Activated CD4-positive, alpha-beta T cell treated with anti-CD3 and anti-CD28 coated beads for 48 hours (primary cell): ENCODE measurements around the gene ACSS1.
A peak's percentile ranks its signal among the peaks of the same experiment; 100 is the strongest.
"Not testable (repeated sequence)": the region's sequence is repeated elsewhere in the genome, so short reads cannot be mapped to it uniquely, and the experiment has no call there.

Experiments used
- DNase-seq: peaks from one replicate; pipeline ENCODE4 v3.0.0-alpha.2; 2020

Gene ACSS1

DNA sequence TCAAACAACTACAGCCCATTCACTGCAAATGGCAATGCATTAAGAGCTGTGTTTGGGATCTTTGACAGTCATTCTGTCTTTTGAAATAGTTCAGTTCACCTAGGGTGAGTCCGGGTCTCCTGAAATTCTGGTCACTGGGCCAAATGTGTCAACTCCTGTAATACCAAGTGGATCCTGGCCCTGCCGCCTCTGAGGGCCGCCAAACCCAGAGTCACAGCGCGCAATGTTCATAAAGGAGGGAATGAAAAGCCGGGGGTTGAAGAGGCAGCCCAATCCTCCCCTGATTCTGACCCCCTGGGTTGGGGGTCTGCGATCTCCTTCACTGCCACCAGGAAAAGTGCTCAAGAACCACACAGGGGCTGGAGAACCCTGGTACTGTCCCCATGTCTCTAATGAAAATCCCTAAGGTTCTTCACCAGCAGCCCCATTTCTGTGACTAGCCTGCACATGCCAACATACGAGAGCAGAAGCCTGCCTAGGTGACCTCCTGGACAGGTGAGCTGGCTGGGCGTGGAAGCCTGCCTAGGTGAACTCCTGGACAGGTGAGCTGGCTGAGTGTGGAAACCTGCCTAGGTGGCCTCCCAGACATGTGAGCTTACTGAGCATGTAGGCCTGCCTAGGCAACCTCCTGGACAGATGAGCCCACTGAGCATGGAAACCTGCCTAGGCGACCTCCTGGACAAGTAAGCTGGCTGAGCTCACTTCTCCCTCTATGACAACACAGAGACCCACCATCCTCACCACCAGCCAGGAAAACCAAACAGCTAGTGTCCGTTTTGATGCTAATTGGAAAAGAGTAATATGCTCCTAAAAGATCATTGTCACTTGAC lies 49.3 kb downstream of the ACSS1 start:
- no peak for DNase-seq

DNA sequence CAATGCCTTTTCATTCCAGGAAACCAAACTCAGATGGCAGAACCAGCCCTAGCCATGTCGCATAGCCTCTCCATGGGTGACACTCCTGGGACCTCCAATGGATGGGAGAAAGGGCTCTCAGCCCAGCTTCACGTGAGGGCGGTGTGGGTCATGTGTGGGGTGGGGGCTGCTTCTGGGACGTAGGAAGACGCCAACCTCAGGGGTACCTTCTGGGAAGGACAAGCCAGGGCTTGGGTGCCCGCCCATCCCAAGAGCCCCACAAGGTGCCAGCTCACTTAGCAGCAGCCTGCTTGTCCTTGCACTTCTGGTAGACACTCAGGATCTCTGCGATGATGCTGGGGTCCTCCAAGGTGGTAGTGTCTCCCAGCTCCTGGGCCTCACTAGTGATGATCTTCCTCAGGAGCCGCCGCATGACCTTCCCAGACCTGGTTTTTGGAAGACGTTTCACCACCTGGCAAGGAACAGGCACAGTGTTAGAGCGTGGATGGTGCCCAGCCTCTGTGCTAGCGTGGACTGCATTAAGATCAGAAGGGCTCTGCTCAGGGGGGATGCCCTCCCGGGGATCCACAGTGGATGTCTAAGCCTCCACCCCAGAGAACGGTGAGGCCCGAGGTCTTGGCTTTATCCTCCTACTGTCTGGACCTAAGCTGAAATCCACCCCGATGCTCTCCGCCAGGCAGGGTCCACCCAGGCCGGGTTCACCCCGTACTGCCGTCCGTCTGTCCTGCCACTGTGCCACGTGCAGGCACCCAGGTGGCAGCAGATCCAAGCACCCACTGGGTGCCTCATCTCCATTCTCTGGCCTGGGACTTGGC lies 50.2 kb downstream of the ACSS1 start:
- DNase-seq, result no peak

DNA sequence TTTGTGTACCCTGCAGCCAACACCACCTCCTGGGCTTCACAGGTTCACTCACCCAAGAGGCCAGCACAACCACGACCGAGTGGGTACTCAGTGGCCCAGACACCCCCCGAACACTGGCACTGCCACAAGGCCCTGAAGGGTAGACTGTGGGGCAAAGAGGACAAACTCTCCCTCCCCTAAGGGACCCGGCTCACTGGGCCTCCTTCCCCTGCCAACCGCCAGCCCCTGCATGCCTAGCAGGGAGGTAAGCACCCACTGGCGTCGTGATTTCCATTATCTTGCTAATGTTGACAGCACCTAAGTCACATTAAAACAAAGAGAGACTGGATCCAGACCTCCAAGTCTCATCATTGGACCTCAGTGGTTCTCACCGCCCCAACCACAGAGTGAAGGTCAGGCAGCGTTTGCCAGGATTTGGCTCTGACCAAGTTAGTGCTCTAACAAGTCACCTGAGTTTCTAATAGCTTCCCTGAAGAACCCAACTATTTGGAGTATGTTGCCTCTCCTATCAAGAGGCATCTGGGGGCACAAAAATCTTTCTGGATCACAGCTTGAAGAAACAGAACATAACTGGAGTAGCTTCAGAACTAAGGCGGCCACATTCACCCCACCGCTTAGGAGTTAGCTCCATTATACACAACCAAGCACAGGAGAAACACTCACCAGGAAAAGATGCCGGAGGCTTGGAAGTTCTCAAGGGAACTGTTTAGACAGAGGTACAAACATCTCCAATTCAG lies 51.3 kb downstream of the ACSS1 start:
- no peak for DNase-seq

DNA sequence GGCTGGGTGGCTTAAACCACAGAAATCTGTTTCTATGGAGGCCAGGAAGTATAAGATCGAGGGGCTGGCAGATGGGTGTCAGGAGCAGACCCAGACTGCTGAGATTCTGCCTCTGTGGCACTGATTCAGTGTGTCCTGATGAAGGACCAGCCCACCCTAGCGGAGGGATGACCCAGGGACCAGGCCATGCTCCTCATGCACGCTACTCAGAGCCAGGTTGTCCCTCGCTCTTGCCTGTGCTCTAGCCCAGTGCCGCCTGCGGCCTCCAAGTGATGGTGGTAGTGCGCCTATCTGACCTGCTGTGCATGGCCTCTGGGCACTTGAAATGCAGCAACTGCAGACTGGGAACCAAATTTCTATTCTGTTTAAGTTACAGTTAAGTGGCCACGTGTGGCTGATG lies 52.3 kb downstream of the ACSS1 start:
- DNase-seq, result no peak

DNA sequence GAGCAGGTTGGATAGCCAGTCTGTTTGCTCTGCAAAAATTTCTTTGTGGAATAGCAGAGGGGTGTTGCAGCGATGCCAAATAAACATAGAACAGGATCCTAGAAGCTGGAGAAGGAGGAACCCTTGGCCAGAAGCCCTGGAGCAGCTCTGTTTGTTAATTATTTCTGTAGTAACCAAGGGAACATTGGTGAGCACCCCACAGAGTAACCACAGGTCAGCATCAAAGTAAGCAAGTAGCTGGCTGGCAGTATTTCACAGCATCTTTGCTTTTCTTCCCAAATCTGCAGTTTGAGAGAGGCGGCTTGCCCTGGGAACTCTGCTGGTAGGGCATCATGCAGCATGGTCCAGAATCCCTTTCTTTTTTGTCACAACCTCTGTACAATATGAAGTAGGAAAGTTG lies 52.7 kb downstream of the ACSS1 start:
- no peak for DNase-seq

DNA sequence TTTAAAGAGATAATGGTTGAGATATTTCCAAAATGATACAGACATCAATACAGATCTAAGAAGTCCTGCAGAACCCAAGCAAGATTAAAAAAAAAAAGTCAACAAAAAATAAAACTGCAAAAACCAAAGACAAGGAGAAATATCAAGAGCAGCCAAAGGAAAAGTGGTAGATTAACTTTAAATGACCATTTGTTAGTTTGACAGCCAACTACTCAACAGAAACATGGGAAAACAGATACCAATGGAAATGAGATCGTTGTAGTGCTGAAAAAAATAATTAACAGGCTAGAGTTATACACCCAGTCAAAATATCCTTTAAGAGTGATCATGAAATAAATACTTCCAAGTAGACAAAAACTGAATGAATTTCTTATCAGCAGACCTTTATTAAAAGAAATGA lies 54.9 kb downstream of the ACSS1 start:
- DNase-seq, result no peak

DNA sequence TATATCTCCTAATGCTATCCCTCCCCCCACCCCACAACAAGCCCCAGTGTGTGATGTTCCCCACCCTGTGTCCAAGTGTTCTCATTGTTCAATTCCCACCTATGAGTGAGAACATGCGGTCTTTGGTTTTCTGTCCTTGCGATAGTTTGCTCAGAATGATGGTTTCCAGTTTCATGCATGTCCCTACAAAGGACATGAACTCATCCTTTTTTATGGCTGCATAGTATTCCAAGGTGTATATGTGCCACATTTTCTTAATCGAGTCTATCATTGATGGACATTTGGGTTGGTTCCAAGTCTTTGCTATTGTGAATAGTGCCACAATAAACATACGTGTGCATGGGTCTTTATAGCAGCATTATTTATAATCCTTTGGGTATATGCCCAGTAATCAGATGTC lies 56.6 kb downstream of the ACSS1 start:
- not testable (repeated sequence) for DNase-seq

DNA sequence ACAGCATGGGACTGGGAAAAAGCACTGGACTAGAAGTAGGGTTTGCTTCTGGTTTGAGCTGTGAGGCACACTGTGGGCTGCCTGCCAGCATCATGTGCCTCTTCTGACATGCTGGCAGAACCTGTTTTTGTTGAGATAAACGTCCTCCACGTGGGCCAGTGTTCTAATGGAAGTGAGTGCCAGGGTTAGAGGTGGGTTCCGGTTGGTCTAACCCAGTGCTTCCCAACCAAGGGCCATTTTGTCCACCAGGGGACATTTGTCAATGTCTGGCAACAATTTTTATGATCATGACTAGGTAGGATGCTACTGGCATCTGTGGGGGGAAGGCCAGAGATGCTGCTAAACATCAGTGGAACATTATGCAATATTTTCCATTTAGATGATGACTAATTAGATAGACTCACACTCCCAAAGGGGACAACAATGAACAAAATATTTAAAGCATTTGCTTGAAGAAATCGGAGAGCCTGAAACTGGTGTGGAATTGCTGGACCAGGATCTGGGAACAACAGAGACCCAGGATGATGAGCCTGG lies 57.6 kb downstream of the ACSS1 start:
- DNase-seq, result no peak

DNA sequence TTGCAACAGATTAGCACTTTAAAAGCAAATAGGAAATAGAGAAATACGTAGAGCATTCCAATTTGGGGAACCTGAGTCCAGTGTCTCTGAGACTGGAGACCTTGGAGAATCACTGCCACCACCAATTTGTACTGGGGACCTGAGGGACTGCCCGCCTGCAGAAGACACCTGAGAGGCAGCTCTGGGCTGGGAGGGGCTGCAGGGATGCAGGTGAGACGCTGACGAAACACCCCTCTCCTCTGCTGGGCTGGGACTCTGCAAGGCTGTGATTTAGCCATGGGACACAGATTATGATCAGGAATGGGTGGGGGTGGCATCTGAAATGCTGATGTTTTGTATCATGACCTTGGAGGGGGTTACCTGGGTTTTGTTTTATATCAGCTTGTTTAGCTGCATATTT lies 58.4 kb downstream of the ACSS1 start:
- DNase-seq, result no peak

DNA sequence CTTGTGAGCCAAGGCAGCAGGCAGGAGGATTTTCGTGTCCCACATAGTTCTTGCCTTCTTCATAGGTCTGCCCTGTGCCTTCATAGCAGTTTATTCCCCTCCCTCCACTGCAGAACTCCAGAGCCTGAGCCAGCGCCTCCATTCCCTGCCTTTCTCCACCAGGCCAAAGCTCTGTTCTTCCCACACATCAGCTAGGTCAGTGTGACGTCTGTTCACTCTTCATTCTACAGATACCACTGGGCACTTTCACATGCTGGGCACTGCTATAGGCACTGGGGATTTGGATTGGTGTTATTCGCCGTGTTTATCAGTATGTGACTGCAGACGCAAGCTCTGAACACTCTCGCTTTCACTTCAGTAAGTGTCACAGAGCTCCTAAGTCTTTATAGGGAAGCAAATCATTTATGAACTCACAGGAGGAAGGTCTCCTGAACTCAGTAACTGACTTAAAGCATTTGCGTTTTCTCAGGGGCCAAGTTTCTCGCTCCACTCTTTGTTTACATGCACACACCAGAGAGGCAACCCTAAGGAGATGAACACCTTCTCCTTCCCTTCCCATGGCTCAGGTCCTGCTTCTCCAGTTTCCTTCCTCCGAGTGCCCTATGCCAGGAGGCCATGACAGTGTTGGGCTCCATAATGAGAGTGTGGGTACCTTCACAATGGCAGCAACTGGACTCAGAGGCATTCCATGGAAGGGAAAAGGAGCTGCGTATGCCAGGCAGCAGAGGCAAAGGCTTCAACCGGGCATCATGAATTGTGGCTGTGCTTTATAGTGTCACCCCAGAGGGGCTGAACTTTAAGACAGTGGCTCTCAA lies 59.1 kb downstream of the ACSS1 start:
- no peak for DNase-seq

DNA sequence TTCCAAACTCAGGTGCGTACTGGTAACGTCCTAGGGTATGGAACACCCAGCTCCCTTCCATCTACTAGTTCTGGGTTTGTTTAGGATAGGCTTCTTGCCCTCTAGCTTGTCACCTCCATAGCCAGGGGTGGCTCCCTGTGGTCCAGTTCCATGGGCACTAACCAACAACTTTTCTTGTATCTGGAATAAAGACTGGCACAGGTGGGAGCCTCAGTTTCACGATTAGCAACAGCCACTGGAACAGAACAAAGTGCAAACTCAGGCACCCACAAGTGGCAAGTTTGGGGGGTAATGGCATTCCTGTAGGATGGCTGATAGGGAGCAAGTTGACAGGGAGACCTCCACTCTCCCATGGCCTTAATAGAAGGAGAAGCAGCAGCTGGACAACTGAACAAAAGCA lies 59.8 kb downstream of the ACSS1 start:
- no peak for DNase-seq

DNA sequence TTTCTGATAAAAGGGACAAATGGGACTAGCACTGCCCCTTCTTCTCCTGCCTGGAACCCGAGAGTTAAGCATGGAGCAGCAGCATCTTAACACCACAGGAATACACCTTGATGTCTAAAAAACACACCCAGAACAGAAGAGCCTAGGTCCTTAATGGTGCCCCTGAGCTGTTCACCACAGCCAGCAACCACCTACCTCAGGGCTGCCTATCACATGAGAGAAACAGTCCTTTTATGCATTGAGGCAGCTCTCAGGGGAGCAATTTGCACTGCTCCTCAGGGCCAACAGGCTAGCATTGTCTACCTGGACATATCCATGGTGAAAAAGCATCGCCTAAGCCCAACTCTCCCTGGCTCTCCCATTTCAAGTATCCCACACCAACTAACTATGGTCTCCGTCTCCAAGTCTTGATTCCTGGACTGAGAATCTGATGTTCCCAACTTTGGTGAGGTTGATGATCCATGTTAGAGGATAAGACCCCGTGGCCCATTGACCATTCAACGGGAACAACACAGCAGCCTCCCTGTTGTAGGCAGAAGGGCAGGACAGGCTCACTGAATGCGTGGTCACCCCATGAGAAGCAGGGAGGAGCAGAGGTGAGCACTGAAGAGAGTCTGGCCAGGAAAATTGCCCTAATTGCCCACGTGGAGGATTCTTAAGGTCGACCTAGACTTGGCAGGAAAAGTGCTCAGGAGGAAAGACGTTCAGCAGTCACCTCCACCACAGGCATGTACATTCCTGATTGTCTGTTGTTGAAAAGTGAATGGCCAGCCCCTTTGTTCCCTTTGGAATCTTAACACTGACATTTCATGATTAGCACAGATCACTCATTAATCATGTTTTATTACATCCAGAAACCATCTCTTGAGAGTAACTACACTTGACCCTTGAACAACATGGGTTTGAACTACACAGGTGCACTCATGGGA lies 61.2 kb downstream of the ACSS1 start:
- no peak for DNase-seq

DNA sequence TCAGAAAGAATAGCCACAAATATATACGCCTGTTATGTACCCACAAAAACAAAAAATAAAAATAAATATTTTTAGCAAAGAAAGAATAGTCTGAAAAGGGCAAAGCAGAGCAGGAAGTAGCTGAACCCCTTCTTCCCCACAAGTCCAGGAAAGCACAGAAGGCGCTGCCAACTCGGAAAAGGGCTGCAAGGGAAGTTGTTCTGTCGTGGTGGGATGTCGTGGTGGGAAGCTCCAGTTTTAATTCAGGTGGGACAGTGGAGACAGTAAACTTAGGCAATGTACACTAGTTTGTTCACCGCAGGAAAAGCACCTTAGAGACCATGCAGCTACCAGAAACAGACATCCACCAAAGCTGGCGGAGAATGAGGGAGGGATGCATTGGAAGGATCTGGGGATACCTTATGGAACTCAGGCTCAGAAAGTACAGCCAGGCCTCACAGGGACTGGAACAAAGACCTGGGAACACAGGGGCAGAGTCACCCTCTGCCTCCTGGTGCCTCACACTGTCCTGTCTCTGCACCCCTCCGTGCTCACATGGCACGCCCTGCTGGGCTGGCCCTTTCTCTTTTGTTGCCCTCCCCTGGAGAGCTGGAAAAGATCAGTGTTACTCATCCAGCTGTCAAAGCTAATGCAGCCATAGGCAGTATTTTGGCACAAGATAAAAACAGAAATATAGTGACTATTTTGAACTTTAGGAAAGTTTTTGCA lies 62.0 kb downstream of the ACSS1 start:
- no peak for DNase-seq

DNA sequence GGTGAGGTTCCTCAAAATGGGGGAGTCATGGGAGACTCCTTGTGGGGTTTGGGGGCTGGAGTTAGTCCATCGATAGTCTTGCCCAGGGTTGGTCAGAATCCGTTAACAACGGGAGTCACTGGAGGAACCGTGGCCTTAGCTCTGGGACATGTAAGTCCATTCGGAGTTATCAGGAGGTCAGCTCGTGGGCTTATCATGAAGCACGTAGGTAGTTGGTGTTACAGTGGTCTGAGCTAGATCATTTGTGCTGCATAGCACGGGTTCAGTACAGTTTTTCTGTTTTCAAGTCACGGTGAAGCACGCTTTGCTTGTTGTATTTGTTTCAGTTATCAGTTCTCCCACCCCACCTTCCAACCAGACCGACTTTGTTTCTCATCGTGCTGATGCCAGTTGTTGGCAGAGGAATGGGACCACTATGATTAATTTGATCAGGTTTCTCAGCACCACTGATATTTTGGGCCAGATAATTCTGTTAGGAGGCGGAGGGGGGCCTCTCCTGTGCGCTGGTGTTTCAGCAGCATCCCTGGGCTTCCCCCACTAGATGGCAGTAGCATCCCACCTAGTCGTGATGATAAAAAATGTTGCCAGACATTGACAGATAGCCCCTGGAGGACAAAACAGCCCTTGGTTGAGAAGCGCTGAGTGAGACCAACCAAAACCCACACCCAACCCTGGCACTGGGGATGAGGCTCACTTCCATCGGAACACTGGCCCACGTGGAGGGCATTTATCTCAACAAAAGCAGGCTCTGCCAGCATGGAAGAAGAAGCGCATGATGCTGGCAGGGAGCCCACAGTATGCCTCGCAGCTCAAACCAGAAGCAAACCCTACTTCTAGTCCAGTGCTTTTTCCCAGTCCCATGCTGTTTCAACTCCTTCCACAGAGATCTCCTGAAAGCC lies 63.2 kb downstream of the ACSS1 start:
- peak; percentile 87 for DNase-seq

DNA sequence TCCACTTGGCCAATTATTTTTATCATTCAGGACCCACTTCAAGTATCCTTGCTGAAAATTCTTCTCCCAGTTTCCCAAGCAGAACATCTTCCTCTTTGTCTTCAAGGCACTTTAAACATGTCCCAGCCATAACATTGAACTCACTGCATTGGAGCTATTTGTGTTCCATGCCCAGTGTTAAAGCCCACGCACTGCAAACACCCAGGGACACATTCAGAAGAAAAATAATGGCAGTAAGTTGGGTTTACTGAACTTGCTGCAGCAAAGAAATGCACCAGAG lies 63.8 kb downstream of the ACSS1 start:
- DNase-seq, result no peak

DNA sequence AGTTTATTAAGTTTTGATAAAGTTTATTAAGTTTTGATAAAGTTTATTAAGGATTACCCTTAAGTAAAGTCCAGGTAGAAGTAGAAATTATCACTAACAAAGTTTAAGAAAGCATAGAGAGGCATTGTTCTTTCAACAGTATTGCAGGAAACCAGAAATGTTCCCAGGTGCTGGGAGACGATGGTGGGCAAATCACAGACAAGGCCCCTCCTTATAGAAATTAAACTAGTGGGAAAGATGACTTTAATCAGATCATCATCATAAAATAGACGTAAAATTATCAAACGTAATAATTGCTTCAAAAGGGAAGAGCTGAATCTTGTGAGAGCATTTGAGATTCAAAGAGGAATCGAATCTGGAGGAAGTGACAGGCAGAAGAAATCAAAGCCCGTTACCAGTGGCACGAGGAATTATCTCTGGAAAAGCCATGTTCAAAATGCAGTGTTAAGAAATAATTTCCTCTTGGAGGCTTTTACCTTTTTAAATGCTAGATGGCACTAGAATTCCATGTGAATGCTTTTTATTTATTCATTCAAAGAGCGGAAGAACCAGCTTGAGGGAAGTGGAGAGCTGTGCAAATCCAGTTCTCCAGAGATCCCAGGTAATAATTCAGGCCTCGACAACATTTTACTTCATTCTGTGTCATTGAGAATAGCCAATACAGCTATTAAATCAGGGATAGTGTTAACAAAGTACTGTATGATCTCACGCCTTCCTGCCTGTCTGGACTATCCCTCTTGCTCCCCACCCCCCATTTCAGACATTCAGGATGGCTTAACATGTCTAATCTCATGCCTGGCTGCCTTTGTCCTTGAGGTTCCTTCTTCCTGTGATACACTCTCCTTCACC lies 64.4 kb downstream of the ACSS1 start:
- DNase-seq, result no peak

DNA sequence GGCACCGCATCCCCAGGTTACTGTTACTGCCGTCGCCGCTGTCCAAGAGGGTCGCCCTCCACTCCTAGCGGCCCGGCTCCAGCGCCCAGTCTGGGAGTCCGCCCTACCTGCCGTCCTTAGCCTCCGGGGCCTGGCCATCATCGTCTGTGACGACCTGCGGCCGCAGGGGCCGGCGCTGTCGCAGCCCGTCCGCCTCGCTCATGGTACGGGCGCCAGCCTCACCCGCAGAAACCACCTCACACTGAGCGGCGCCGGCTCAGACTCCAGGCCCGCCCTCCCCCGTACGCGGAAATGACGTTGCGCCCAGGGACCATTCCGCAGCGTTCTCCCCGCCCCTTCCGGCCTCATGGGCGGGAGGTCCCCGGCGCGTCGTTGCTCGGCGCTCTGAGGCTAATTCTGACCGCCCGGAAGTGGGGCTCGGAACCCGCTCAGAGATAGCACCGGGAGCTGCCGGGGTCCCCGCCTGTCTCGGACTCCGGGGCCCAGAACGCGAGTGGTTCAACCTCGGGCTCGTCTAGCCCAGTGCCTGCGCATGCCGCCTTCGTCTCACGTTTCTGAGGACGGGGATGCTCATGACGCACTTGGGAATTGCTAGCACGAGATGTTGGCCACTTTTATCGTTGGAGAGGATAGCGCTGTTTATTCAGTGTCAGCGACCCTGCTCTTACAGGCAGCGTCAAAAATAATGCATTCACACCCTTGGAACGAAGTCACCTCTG lies 65.3 kb downstream of the ACSS1 start, which contains the start of gene APMAP:
Gene APMAP (minus strand): TSS at position 265 of the 719 bp plus-strand sequence. CDS start 63 bp downstream, at position 202.
- peak; percentile 97 for DNase-seq
